Fibroblast of lung (primary cell): ENCODE results near the gene DRAXIN. TPM values are rescaled to one million over a fixed set of nuclear protein-coding genes. Genes with fewer than 3 reads are reported as not detected.

Source experiments
- DNase-seq, 2 donors: peaks; one replicate each; pipeline versions ENCODE4 v3.0.0 to v3.0.0-alpha.2; 2010; ENCODE audit warnings: low read depth in 2 of 2
- H2AFZ ChIP-seq: 2 replicates; pipeline ENCODE4 v1.5.1; 2012; ENCODE audit warnings: low read length, control low read depth, inconsistent platforms
- H3K27ac ChIP-seq: 2 replicates; pipeline ENCODE4 v1.5.1; 2011; ENCODE audit warnings: low read length, control low read depth; ENCODE audit not compliant: insufficient read depth
- H3K27me3 ChIP-seq: 2 replicates; pipeline ENCODE4 v1.5.1; 2011; ENCODE audit warnings: mild to moderate bottlenecking, low read length; ENCODE audit not compliant: control insufficient read depth, insufficient read depth
- H3K36me3 ChIP-seq: 2 replicates; pipeline ENCODE4 v1.5.1; 2011; ENCODE audit warnings: low read length; ENCODE audit not compliant: control insufficient read depth, insufficient read depth
- H3K4me1 ChIP-seq: 2 replicates; pipeline ENCODE4 v1.5.1; 2011; ENCODE audit warnings: low read length; ENCODE audit not compliant: control insufficient read depth, insufficient read depth; ENCODE audit errors: extremely low read depth
- H3K4me2 ChIP-seq: 2 replicates; pipeline ENCODE4 v1.5.1; 2011; ENCODE audit warnings: low read length, control low read depth; ENCODE audit not compliant: insufficient read depth; ENCODE audit errors: extremely low read depth
- H3K4me3 ChIP-seq, 4 experiments: fragments of 200-600 bp in 1 of 4; sonication (generic) in 1 of 4; replicated peaks in 1 of 4; 2 replicates each; pipeline ENCODE4 v1.5.1; 2011 to 2016; ENCODE audit warnings: low read length in 4 of 4, low read depth in 3 of 4, mild to moderate bottlenecking in 3 of 4, control low read depth in 2 of 4, inconsistent platforms in 1 of 4, mixed read lengths in 1 of 4; ENCODE audit not compliant: insufficient read depth in 1 of 4; ENCODE audit errors: control extremely low read depth in 1 of 4
- H3K79me2 ChIP-seq: 2 replicates; pipeline ENCODE4 v1.5.1; 2012; ENCODE audit warnings: mild to moderate bottlenecking, low read length, inconsistent platforms; ENCODE audit not compliant: control insufficient read depth, insufficient read depth
- H3K9ac ChIP-seq: 2 replicates; pipeline ENCODE4 v1.5.1; 2011; ENCODE audit warnings: mild to moderate bottlenecking, low read length, control low read depth; ENCODE audit not compliant: insufficient read depth
- H3K9me3 ChIP-seq: 2 replicates; pipeline ENCODE4 v1.5.1; 2012; ENCODE audit warnings: low read depth, low read length; ENCODE audit not compliant: control insufficient read depth, insufficient read depth
- H4K20me1 ChIP-seq: 2 replicates; pipeline ENCODE4 v1.5.1; 2011; ENCODE audit warnings: low read length; ENCODE audit not compliant: control insufficient read depth, insufficient read depth; ENCODE audit errors: extremely low read depth
- CTCF ChIP-seq, 2 donors: IDR thresholded peaks in 1 of 2; conservative IDR thresholded peaks in 1 of 2; 1 replicate in 1 of 2; 2 replicates in 1 of 2; pipeline ENCODE4 v1.5.1; 2011 to 2012; ENCODE audit warnings: low read length in 2 of 2, control low read depth in 1 of 2, inconsistent platforms in 1 of 2, low read depth in 1 of 2, mild to moderate bottlenecking in 1 of 2
- EZH2 ChIP-seq: IDR thresholded peaks from 2 replicates; pipeline ENCODE4 v1.5.1; 2012; ENCODE audit warnings: low read length, control low read depth, mild to moderate bottlenecking; ENCODE audit errors: missing control alignments
- polyA plus RNA-seq, 2 donors: library from polyadenylated mRNA; depleted of rRNA in 1 of 2; stranded (reverse) in 1 of 2; unstranded in 1 of 2; fragments of >200 nt; gene quantifications; 2 replicates each; pipeline ENCODE4 v1.2.1, GENCODE V29; 2011 to 2012; ENCODE audit warnings: missing spikeins in 1 of 2
- total RNA-seq: library from RNA; depleted of rRNA; stranded (reverse); fragments of >200 nt; gene quantifications from 2 replicates; pipeline ENCODE4 v1.2.1, GENCODE V29; 2014

DRAXIN gene
- total and polyA plus RNA-seq, 2 donors (not counting 1 experiment from before 2014, with no cell fraction given): 0.03 to 0.50 TPM

GRCh38 chr1:11735854-11736745 is 44.6 kb downstream of the DRAXIN start, which contains the start of gene AGTRAP:
Gene AGTRAP (plus strand): TSS chr1:11736136. CDS start chr1:11736209, 73 bp downstream.
- peak; percentile 87 to 91 for DNase-seq
- H3K9ac ChIP-seq: peak within 1 kb of the TSS; percentile 65
- peaks cover 6% of the 10 kb centered on the region for H3K4me1 ChIP-seq
- no peaks in the 10 kb centered on the region for H4K20me1 ChIP-seq
- no peaks in the 10 kb centered on the region for H3K9me3 ChIP-seq
- no peaks in the 10 kb centered on the region for H3K36me3 ChIP-seq
- H3K27ac ChIP-seq: peak within 1 kb of the TSS; percentile 82
- H3K4me2 ChIP-seq: peak within 1 kb of the TSS; percentile 81
- H3K27me3 ChIP-seq: no peaks in the 10 kb centered on the region
- no peak for TF ChIP-seq EZH2
- TF ChIP-seq CTCF (conservative IDR thresholded peaks at IDR 0.05 in 1 of 2, IDR thresholded peaks at IDR 0.05 in 1 of 2; ENCODE audit: low read depth in 1 of 2, low read length in 2 of 2): peak in 1 of 2 donors; percentile 4
- H3K4me3 ChIP-seq: peak within 1 kb of the TSS; percentile 68 to 98 (median 80)
- no peaks in the 10 kb centered on the region for H3K79me2 ChIP-seq
- H2AFZ ChIP-seq: peak within 1 kb of the TSS; percentile 91

- Histone ChIP-seq H3K4me2 (peak overlapping the region; percentile 81), H3K4me1 (peaks cover 4% of the 10 kb centered on the region), H3K36me3 (no peaks in the 10 kb centered on the region), H3K27ac (peak overlapping the region; percentile 82), H4K20me1 (no peaks in the 10 kb centered on the region), H3K9me3 (no peaks in the 10 kb centered on the region), H3K9ac (peak overlapping the region; percentile 65), H3K79me2 (no peaks in the 10 kb centered on the region), H3K27me3 (no peaks in the 10 kb centered on the region), H2AFZ (peak overlapping the region; percentile 9), H3K4me3 (peak overlapping the region; percentile 68 to 98 (median 80))
- DNase-seq: peak; percentile 68 to 80
- TF ChIP-seq EZH2 (no peak), CTCF (conservative IDR thresholded peaks at IDR 0.05 in 1 of 2, IDR thresholded peaks at IDR 0.05 in 1 of 2; ENCODE audit: low read depth in 1 of 2, low read length in 2 of 2) (no peak)
Measured at GRCh38 chr1:11736746-11737639, 45.5 kb downstream of the DRAXIN start.

- Histone ChIP-seq H3K79me2 (no peaks in the 10 kb centered on the region), H3K36me3 (no peaks in the 10 kb centered on the region), H4K20me1 (no peaks in the 10 kb centered on the region), H3K27ac (no peak overlapping the region), H3K4me1 (no peaks in the 10 kb centered on the region), H3K4me2 (no peak overlapping the region), H3K9ac (no peak overlapping the region), H3K4me3 (no peak overlapping the region), H3K9me3 (no peaks in the 10 kb centered on the region), H3K27me3 (no peaks in the 10 kb centered on the region), H2AFZ (no peak overlapping the region)
- no peak for TF ChIP-seq EZH2
- no peak for TF ChIP-seq CTCF (conservative IDR thresholded peaks at IDR 0.05 in 1 of 2, IDR thresholded peaks at IDR 0.05 in 1 of 2; ENCODE audit: low read depth in 1 of 2, low read length in 2 of 2)
- DNase-seq: no peak
Measured at GRCh38 chr1:11738096-11738495, 46.6 kb downstream of the DRAXIN start.
